Measurements from ENCODE around the gene B3GAT3.

Gene B3GAT3

GRCh38 chr11:62649486-62649885, 27.7 kb upstream of the B3GAT3 start:
- TF ChIP-seq CTCF (IDR thresholded peaks at IDR 0.05; ENCODE audit: low read length) (no peak), EZH2 (IDR thresholded peaks at IDR 0.05; ENCODE audit: borderline replicate concordance, low read length) (no peak)

GRCh38 chr11:62648967-62649364, 27.2 kb upstream of the B3GAT3 start:
- H3K9ac ChIP-seq (ENCODE audit: low read length), result no peak overlapping the region
- H3K4me1 ChIP-seq (ENCODE audit: insufficient read depth, low read length, severe bottlenecking), result peaks cover 37% of the 10 kb centered on the region
- no peak overlapping the region for H3K4me2 ChIP-seq (ENCODE audit: low read length)
- H3K79me2 ChIP-seq (ENCODE audit: insufficient read depth, low read length), result peaks cover 36% of the 10 kb centered on the region
- no peak overlapping the region for H3K27ac ChIP-seq (ENCODE audit: low read depth, low read length, poor library complexity, severe bottlenecking)
- TF ChIP-seq EZH2 (IDR thresholded peaks at IDR 0.05; ENCODE audit: borderline replicate concordance, low read length), result no peak
- no peak for TF ChIP-seq CTCF (IDR thresholded peaks at IDR 0.05; ENCODE audit: low read length)
- no peaks in the 10 kb centered on the region for H3F3A ChIP-seq (ENCODE audit: insufficient read depth, low read length)
- no peaks in the 10 kb centered on the region for H3K9me3 ChIP-seq (ENCODE audit: low read length)
- H2AFZ ChIP-seq (ENCODE audit: low read length), result no peak overlapping the region
- peaks cover 43% of the 10 kb centered on the region for H3K36me3 ChIP-seq (ENCODE audit: insufficient read depth, low read length)
- no peaks in the 10 kb centered on the region for H3K9me2 ChIP-seq (ENCODE audit: low read depth, low read length)
- H3K27me3 ChIP-seq (ENCODE audit: insufficient read depth, low read length), result no peaks in the 10 kb centered on the region
- H4K20me1 ChIP-seq (ENCODE audit: insufficient read depth, low read length), result no peaks in the 10 kb centered on the region
- H3K4me3 ChIP-seq (ENCODE audit: low read depth, low read length, poor library complexity, severe bottlenecking), result no peak overlapping the region

More at GRCh38 chr11:62649486-62649885, 27.7 kb upstream of the B3GAT3 start:
- Histone ChIP-seq H3K9me2 (ENCODE audit: low read depth, low read length) (no peaks in the 10 kb centered on the region), H3K4me3 (ENCODE audit: low read depth, low read length, poor library complexity, severe bottlenecking) (no peak overlapping the region), H3K27ac (ENCODE audit: low read depth, low read length, poor library complexity, severe bottlenecking) (no peak overlapping the region), H3K27me3 (ENCODE audit: insufficient read depth, low read length) (no peaks in the 10 kb centered on the region), H4K20me1 (ENCODE audit: insufficient read depth, low read length) (no peaks in the 10 kb centered on the region), H3K4me2 (ENCODE audit: low read length) (no peak overlapping the region), H2AFZ (ENCODE audit: low read length) (no peak overlapping the region), H3F3A (ENCODE audit: insufficient read depth, low read length) (no peaks in the 10 kb centered on the region), H3K4me1 (ENCODE audit: insufficient read depth, low read length, severe bottlenecking) (peaks cover 42% of the 10 kb centered on the region), H3K36me3 (ENCODE audit: insufficient read depth, low read length) (peaks cover 38% of the 10 kb centered on the region), H3K9ac (ENCODE audit: low read length) (no peak overlapping the region), H3K79me2 (ENCODE audit: insufficient read depth, low read length) (peaks cover 32% of the 10 kb centered on the region), H3K9me3 (ENCODE audit: low read length) (no peaks in the 10 kb centered on the region)

- H3K4me1 ChIP-seq (ENCODE audit: insufficient read depth, low read length, severe bottlenecking), result peaks cover 34% of the 10 kb centered on the region
- H3K9me2 ChIP-seq (ENCODE audit: low read depth, low read length), result no peaks in the 10 kb centered on the region
- H4K20me1 ChIP-seq (ENCODE audit: insufficient read depth, low read length), result no peaks in the 10 kb centered on the region
- peak overlapping the region; percentile 21 for H3K27ac ChIP-seq (ENCODE audit: low read depth, low read length, poor library complexity, severe bottlenecking)
- no peaks in the 10 kb centered on the region for H3K27me3 ChIP-seq (ENCODE audit: insufficient read depth, low read length)
- peaks cover 48% of the 10 kb centered on the region for H3K36me3 ChIP-seq (ENCODE audit: insufficient read depth, low read length)
- no peaks in the 10 kb centered on the region for H3F3A ChIP-seq (ENCODE audit: insufficient read depth, low read length)
- no peak overlapping the region for H3K9ac ChIP-seq (ENCODE audit: low read length)
- no peak overlapping the region for H2AFZ ChIP-seq (ENCODE audit: low read length)
- peaks cover 40% of the 10 kb centered on the region for H3K79me2 ChIP-seq (ENCODE audit: insufficient read depth, low read length)
- H3K4me2 ChIP-seq (ENCODE audit: low read length), result no peak overlapping the region
- H3K4me3 ChIP-seq (ENCODE audit: low read depth, low read length, poor library complexity, severe bottlenecking), result no peak overlapping the region
- no peaks in the 10 kb centered on the region for H3K9me3 ChIP-seq (ENCODE audit: low read length)
- TF ChIP-seq CTCF (IDR thresholded peaks at IDR 0.05; ENCODE audit: low read length) (no peak), EZH2 (IDR thresholded peaks at IDR 0.05; ENCODE audit: borderline replicate concordance, low read length) (no peak)
Observed at GRCh38 chr11:62648185-62648966, 26.6 kb upstream of the B3GAT3 start.

Measured in OCI-LY1 (cell line).